ENCODE results near the gene TOB2.

Gene TOB2

DNA sequence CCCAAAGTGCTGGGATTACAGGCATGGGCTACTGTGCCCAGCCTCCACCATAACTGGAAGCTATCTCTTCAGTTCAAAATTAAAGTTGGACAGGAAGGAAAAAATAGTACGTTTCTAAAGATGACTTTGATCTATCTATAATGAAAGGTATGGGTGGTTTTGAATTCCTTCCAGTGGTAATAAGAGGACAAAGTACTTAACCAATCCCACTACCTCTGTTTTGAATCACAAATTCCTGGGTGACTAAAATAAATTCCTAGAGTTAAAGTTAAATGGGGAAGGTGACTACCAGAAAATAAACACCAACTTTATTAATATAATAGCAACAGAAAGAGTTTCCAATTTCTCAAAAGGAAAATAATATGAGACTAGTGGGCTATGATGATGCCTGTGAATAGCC lies 12.8 kb upstream of the TOB2 start:
- Histone ChIP-seq H3K4ac (ENCODE audit: low read depth, low read length) (no peak overlapping the region), H3K4me1 (ENCODE audit: control insufficient read depth in 1 of 2, insufficient read depth in 2 of 2, low read length in 2 of 2) (no peaks in the 10 kb centered on the region), H3K36me3 (ENCODE audit: control insufficient read depth in 1 of 2, insufficient read depth in 2 of 2, low read length in 2 of 2) (peaks cover 31 to 41% of the 10 kb centered on the region in 2 experiments), H4K12ac (ENCODE audit: low read depth, low read length) (no peak overlapping the region), H3K18ac (ENCODE audit: low read length) (no peak overlapping the region), H2BK120ac (ENCODE audit: insufficient read depth, low read length, poor library complexity) (no peak overlapping the region), H4K91ac (ENCODE audit: low read depth, low read length) (no peak overlapping the region), H3K27me3 (ENCODE audit: insufficient read depth, low read length) (no peaks in the 10 kb centered on the region), H3K27ac (ENCODE audit: low read depth, low read length) (no peak overlapping the region), H2BK5ac (ENCODE audit: low read depth, low read length, poor library complexity) (no peak overlapping the region), H2AK5ac (ENCODE audit: low read length) (no peak overlapping the region), H3K4me3 (ENCODE audit: low read depth, low read length) (no peak overlapping the region), H2AFZ (ENCODE audit: insufficient read depth, low read length, poor library complexity) (no peak overlapping the region), H3K23ac (ENCODE audit: low read length) (no peak overlapping the region), H3K9ac (ENCODE audit: low read length) (no peak overlapping the region), H3K79me2 (ENCODE audit: control insufficient read depth, insufficient read depth, low read length, poor library complexity) (no peaks in the 10 kb centered on the region), H2BK12ac (ENCODE audit: low read length) (no peak overlapping the region), H3K14ac (ENCODE audit: low read length) (no peak overlapping the region), H3K4me2 (ENCODE audit: low read length) (no peak overlapping the region), H3K9me3 (ENCODE audit: insufficient read depth, low read depth, low read length) (no peaks in the 10 kb centered on the region), H4K8ac (ENCODE audit: low read depth, low read length) (no peak overlapping the region), H3K79me1 (ENCODE audit: low read length) (no peaks in the 10 kb centered on the region)
- no CpG with 5 or more reads among the region's 1 CpG for WGBS (ENCODE audit: extremely low coverage, insufficient coverage, insufficient read length)
- DNase-seq: no peak

DNA sequence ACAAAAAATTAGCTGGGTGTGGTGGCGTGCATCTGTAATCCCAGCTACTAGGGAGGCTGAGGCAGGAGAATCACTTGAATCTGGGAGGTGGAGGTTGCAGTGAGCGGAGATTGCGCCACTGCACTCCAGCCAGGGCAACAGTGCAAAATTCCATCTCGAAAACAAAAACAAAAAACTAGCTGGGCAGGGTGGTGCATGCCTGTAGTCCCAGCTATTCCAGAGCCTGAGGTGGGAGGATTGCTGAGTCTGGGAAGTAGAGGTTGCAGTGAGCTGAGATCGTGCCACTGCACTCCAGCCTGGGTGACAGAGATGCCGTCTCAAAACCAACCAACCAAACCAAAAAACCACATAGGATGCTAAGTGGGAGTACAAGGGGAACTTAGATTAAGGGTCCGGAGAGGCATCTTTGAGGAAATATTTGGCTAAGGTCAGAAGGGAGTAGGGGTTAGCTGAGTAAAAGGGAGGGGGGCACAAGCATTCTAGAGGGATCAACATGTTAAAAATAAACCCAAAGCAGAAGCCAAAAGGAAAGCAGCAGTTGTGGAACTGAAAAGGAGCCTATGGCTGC lies 11.6 kb upstream of the TOB2 start:
- Histone ChIP-seq H3K27me3 (ENCODE audit: insufficient read depth, low read length) (no peaks in the 10 kb centered on the region), H3K36me3 (ENCODE audit: control insufficient read depth in 1 of 2, insufficient read depth in 2 of 2, low read length in 2 of 2) (peaks cover 31 to 36% of the 10 kb centered on the region in 2 experiments), H3K4me1 (ENCODE audit: control insufficient read depth in 1 of 2, insufficient read depth in 2 of 2, low read length in 2 of 2) (no peaks in the 10 kb centered on the region), H2AFZ (ENCODE audit: insufficient read depth, low read length, poor library complexity) (no peak overlapping the region), H3K18ac (ENCODE audit: low read length) (no peak overlapping the region), H3K14ac (ENCODE audit: low read length) (no peak overlapping the region), H2BK12ac (ENCODE audit: low read length) (no peak overlapping the region), H2AK5ac (ENCODE audit: low read length) (no peak overlapping the region), H2BK5ac (ENCODE audit: low read depth, low read length, poor library complexity) (no peak overlapping the region), H3K23ac (ENCODE audit: low read length) (no peak overlapping the region), H3K9me3 (ENCODE audit: insufficient read depth, low read depth, low read length) (no peaks in the 10 kb centered on the region), H3K4me2 (ENCODE audit: low read length) (no peak overlapping the region), H3K4ac (ENCODE audit: low read depth, low read length) (no peak overlapping the region), H3K79me2 (ENCODE audit: control insufficient read depth, insufficient read depth, low read length, poor library complexity) (no peaks in the 10 kb centered on the region), H3K79me1 (ENCODE audit: low read length) (no peaks in the 10 kb centered on the region), H3K4me3 (ENCODE audit: low read depth, low read length) (no peak overlapping the region), H4K12ac (ENCODE audit: low read depth, low read length) (no peak overlapping the region), H4K91ac (ENCODE audit: low read depth, low read length) (no peak overlapping the region), H3K9ac (ENCODE audit: low read length) (no peak overlapping the region), H4K8ac (ENCODE audit: low read depth, low read length) (no peak overlapping the region), H2BK120ac (ENCODE audit: insufficient read depth, low read length, poor library complexity) (no peak overlapping the region), H3K27ac (ENCODE audit: low read depth, low read length) (no peak overlapping the region)
- DNase-seq: peak; percentile 74 to 87
- no CpG with 5 or more reads among the region's 7 CpGs for WGBS (ENCODE audit: extremely low coverage, insufficient coverage, insufficient read length)

DNA sequence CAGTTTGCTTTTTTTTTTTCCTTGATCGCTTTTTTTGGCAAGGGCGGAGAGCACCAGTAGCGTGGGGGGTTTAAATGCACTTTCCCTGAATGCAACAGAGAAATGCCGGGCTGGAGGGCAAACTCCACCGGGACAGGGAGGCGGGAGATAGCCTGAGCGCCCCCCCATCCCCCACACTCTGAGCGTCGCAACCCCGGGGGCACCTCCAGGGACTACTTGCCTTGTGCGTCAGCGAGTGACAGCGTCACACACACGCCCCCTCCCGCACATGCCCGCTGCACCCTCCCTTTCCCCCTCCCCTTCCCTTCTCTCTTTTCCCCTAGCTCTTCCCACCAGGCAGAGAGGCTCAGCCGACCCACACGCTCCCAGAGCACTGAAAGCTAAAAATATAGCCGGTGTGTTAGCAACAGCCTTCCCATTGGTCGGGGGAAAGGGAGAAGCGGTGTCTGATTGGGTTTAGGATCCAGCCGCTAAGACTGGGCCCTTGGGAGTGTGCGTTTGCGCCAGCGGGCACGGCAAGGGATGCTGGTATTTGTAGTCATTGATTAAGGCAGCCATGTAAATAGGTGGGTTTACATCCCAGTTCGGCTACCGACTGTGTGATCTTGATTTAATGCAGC lies 1.7 kb upstream of the TOB2 start:
- peak; percentile 98 to 99 for DNase-seq
- H3K23ac ChIP-seq (ENCODE audit: low read length): no peak overlapping the region
- H2AFZ ChIP-seq (ENCODE audit: insufficient read depth, low read length, poor library complexity): peak overlapping the region; percentile 38
- peak overlapping the region; percentile 97 for H3K14ac ChIP-seq (ENCODE audit: low read length)
- peak overlapping the region; percentile 86 for H3K9ac ChIP-seq (ENCODE audit: low read length)
- peak overlapping the region; percentile 91 for H3K18ac ChIP-seq (ENCODE audit: low read length)
- H2BK5ac ChIP-seq (ENCODE audit: low read depth, low read length, poor library complexity): peak overlapping the region; percentile 97
- H2BK120ac ChIP-seq (ENCODE audit: insufficient read depth, low read length, poor library complexity): peak overlapping the region; percentile 66
- peaks cover 0 to 6% of the 10 kb centered on the region in 2 experiments for H3K36me3 ChIP-seq (ENCODE audit: control insufficient read depth in 1 of 2, insufficient read depth in 2 of 2, low read length in 2 of 2)
- no CpG with 5 or more reads among the region's 28 CpGs for WGBS (ENCODE audit: extremely low coverage, insufficient coverage, insufficient read length)
- H4K12ac ChIP-seq (ENCODE audit: low read depth, low read length): peak overlapping the region; percentile 92
- H2AK5ac ChIP-seq (ENCODE audit: low read length): peak overlapping the region; percentile 73
- H3K79me2 ChIP-seq (ENCODE audit: control insufficient read depth, insufficient read depth, low read length, poor library complexity): peaks cover 39% of the 10 kb centered on the region
- peak overlapping the region; percentile 95 for H3K27ac ChIP-seq (ENCODE audit: low read depth, low read length)
- H4K91ac ChIP-seq (ENCODE audit: low read depth, low read length): peak overlapping the region; percentile 95
- H3K4me3 ChIP-seq (ENCODE audit: low read depth, low read length): peak overlapping the region; percentile 84
- H4K8ac ChIP-seq (ENCODE audit: low read depth, low read length): peak overlapping the region; percentile 93
- no peaks in the 10 kb centered on the region for H3K9me3 ChIP-seq (ENCODE audit: insufficient read depth, low read depth, low read length)
- peaks cover 36% of the 10 kb centered on the region for H3K79me1 ChIP-seq (ENCODE audit: low read length)
- H3K27me3 ChIP-seq (ENCODE audit: insufficient read depth, low read length): no peaks in the 10 kb centered on the region
- H2BK12ac ChIP-seq (ENCODE audit: low read length): peak overlapping the region; percentile 0
- peak overlapping the region; percentile 85 for H3K4ac ChIP-seq (ENCODE audit: low read depth, low read length)
- peaks cover 7 to 9% of the 10 kb centered on the region in 2 experiments for H3K4me1 ChIP-seq (ENCODE audit: control insufficient read depth in 1 of 2, insufficient read depth in 2 of 2, low read length in 2 of 2)
- H3K4me2 ChIP-seq (ENCODE audit: low read length): peak overlapping the region; percentile 92

GRCh38 chr22:41447435-41448188 lies 1.0 kb upstream of the TOB2 start:
- peak overlapping the region; percentile 84 for H3K4me3 ChIP-seq (ENCODE audit: low read depth, low read length)
- H3K18ac ChIP-seq (ENCODE audit: low read length): peak overlapping the region; percentile 95
- peak overlapping the region; percentile 97 for H3K14ac ChIP-seq (ENCODE audit: low read length)
- peak overlapping the region; percentile 95 for H3K27ac ChIP-seq (ENCODE audit: low read depth, low read length)
- H3K9ac ChIP-seq (ENCODE audit: low read length): peak overlapping the region; percentile 86
- peak overlapping the region; percentile 66 for H2BK120ac ChIP-seq (ENCODE audit: insufficient read depth, low read length, poor library complexity)
- H4K91ac ChIP-seq (ENCODE audit: low read depth, low read length): peak overlapping the region; percentile 95
- peak overlapping the region; percentile 85 for H3K4ac ChIP-seq (ENCODE audit: low read depth, low read length)
- peak overlapping the region; percentile 54 for H2AFZ ChIP-seq (ENCODE audit: insufficient read depth, low read length, poor library complexity)
- H3K4me1 ChIP-seq (ENCODE audit: control insufficient read depth in 1 of 2, insufficient read depth in 2 of 2, low read length in 2 of 2): peaks cover 7 to 9% of the 10 kb centered on the region in 2 experiments
- H3K79me1 ChIP-seq (ENCODE audit: low read length): peaks cover 36% of the 10 kb centered on the region
- peaks cover 4 to 10% of the 10 kb centered on the region in 2 experiments for H3K36me3 ChIP-seq (ENCODE audit: control insufficient read depth in 1 of 2, insufficient read depth in 2 of 2, low read length in 2 of 2)
- peak overlapping the region; percentile 47 for H2BK12ac ChIP-seq (ENCODE audit: low read length)
- H4K8ac ChIP-seq (ENCODE audit: low read depth, low read length): peak overlapping the region; percentile 93
- no peak overlapping the region for H3K23ac ChIP-seq (ENCODE audit: low read length)
- peak overlapping the region; percentile 92 for H3K4me2 ChIP-seq (ENCODE audit: low read length)
- WGBS (ENCODE audit: extremely low coverage, insufficient coverage, insufficient read length): no CpG with 5 or more reads among the region's 63 CpGs
- H2AK5ac ChIP-seq (ENCODE audit: low read length): peak overlapping the region; percentile 94
- H3K79me2 ChIP-seq (ENCODE audit: control insufficient read depth, insufficient read depth, low read length, poor library complexity): peaks cover 42% of the 10 kb centered on the region
- peak overlapping the region; percentile 92 for H4K12ac ChIP-seq (ENCODE audit: low read depth, low read length)
- peak overlapping the region; percentile 97 for H2BK5ac ChIP-seq (ENCODE audit: low read depth, low read length, poor library complexity)
- H3K9me3 ChIP-seq (ENCODE audit: insufficient read depth, low read depth, low read length): no peaks in the 10 kb centered on the region
- DNase-seq: peak; percentile 77 to 87
- H3K27me3 ChIP-seq (ENCODE audit: insufficient read depth, low read length): no peaks in the 10 kb centered on the region

Data from trophoblast cell (in vitro differentiated cells and primary cell).